Panc1 (cell line): ENCODE measurements around the gene GRM4. TPM values are rescaled to one million over a fixed set of nuclear protein-coding genes. Genes with fewer than 3 reads are reported as not detected.

Experiments
- ATAC-seq: fragments of 200-7000 bp; cut with Tn5 transposase; 2 replicates; pipeline ENCODE4 v1.9.1; 2020; ENCODE audit warnings: mild to moderate bottlenecking, moderate library complexity
- BruUV-seq: library from RNA; stranded (reverse); fragments of 400-500 nt; replicated peaks from 2 replicates; lab custom pipeline; 2021; lab: Mats Ljungman, UMichigan
- CTCF ChIA-PET: fragments of 300-600 bp; sonication (Branson Sonifier 250); formaldehyde crosslinking; loops from one replicate; lab custom pipeline; 2022; ENCODE audit warnings: antibody characterized with exemption; lab: Charles Lee
- POLR2A ChIA-PET: fragments of 300-600 bp; sonication (Branson Sonifier 250); formaldehyde crosslinking; loops from one replicate; lab custom pipeline; 2022; ENCODE audit warnings: antibody characterized with exemption; lab: Charles Lee
- DNase-seq: peaks from one replicate; pipeline ENCODE4 v3.0.0-alpha.2; 2010; ENCODE audit warnings: low read depth, low spot score
- H3K27ac ChIP-seq: 2 replicates; pipeline ENCODE4 v1.5.1; 2011; ENCODE audit warnings: mild to moderate bottlenecking, low read length, inconsistent platforms
- H3K27me3 ChIP-seq: fragments of 200-500 bp; sonication (Bioruptor generic); 2 replicates; pipeline ENCODE4 v1.6.0; 2014; ENCODE audit warnings: low read length, inconsistent platforms; ENCODE audit not compliant: control insufficient read depth, insufficient read depth
- H3K36me3 ChIP-seq: fragments of 200-500 bp; sonication (Bioruptor generic); 2 replicates; pipeline ENCODE4 v1.5.1; 2014; ENCODE audit warnings: inconsistent platforms, mild to moderate bottlenecking, low read length, moderate library complexity; ENCODE audit not compliant: control insufficient read depth, insufficient read depth
- H3K4me1 ChIP-seq: 2 replicates; pipeline ENCODE4 v1.5.1; 2011; ENCODE audit warnings: inconsistent platforms, mild to moderate bottlenecking, low read length, moderate library complexity; ENCODE audit not compliant: control insufficient read depth, insufficient read depth
- H3K4me3 ChIP-seq, 2 experiments: 2 replicates each; pipeline ENCODE4 v1.5.1; 2011 to 2012; ENCODE audit warnings: low read depth in 2 of 2, low read length in 2 of 2, mild to moderate bottlenecking in 2 of 2, inconsistent platforms in 1 of 2, moderate library complexity in 1 of 2
- H3K9me3 ChIP-seq: fragments of 200-500 bp; sonication (Bioruptor generic); 2 replicates; pipeline ENCODE4 v1.5.1; 2014; ENCODE audit warnings: low read depth, mild to moderate bottlenecking, inconsistent platforms, low read length, moderate library complexity; ENCODE audit not compliant: control insufficient read depth, insufficient read depth
- POLR2AphosphoS5 ChIP-seq: IDR thresholded peaks from 2 replicates; pipeline ENCODE4 v1.6.1; 2012; ENCODE audit warnings: mild to moderate bottlenecking, low read depth, low read length, moderate library complexity
- SIN3A ChIP-seq: IDR thresholded peaks from 2 replicates; pipeline ENCODE4 v1.6.1; 2012; ENCODE audit warnings: low read depth, mild to moderate bottlenecking, low read length, moderate library complexity, borderline replicate concordance; ENCODE audit not compliant: insufficient read depth
- TCF7L2 ChIP-seq: IDR thresholded peaks from 2 replicates; pipeline ENCODE4 v1.6.1; 2011; ENCODE audit warnings: mild to moderate bottlenecking, low read depth, low read length, inconsistent platforms
- in situ Hi-C: cut with HindIII; loops from 2 replicates; pipeline ENCODE4 v1.10.0; 2016; ENCODE audit warnings: low sequenced_read_pairs, low pct_unique_long_range_greater_than_20kb
- intact Hi-C: fragments of 100-400 bp; cut with micrococcal nuclease; formaldehyde crosslinking; loops from one replicate; pipeline ENCODE4 v1.10.0; 2022; ENCODE audit not compliant: unreplicated experiment
- total RNA-seq: library from RNA; stranded (reverse); gene quantifications from one replicate; pipeline ENCODE4 v1.2.1, GENCODE V29; 2021; ENCODE audit not compliant: unreplicated experiment
- TF ChIP-seq, protein P1 (sequence below), 2 experiments: IDR thresholded peaks; 2 replicates each; pipeline ENCODE4 v1.6.1; 2011 to 2012; ENCODE audit warnings: low read depth in 2 of 2, control low read depth in 1 of 2, low read length in 1 of 2, mild to moderate bottlenecking in 1 of 2, moderate library complexity in 1 of 2; ENCODE audit not compliant: insufficient read depth in 1 of 2
- TF ChIP-seq, protein P2 (sequence below): fragments of 450-650 bp; IDR thresholded peaks from 2 replicates; pipeline ENCODE4 v1.5.1; 2017; ENCODE audit warnings: mild to moderate bottlenecking

GRM4 gene
- total RNA-seq, 1 experiment from 2014 or later: 1.3 TPM

DNA sequence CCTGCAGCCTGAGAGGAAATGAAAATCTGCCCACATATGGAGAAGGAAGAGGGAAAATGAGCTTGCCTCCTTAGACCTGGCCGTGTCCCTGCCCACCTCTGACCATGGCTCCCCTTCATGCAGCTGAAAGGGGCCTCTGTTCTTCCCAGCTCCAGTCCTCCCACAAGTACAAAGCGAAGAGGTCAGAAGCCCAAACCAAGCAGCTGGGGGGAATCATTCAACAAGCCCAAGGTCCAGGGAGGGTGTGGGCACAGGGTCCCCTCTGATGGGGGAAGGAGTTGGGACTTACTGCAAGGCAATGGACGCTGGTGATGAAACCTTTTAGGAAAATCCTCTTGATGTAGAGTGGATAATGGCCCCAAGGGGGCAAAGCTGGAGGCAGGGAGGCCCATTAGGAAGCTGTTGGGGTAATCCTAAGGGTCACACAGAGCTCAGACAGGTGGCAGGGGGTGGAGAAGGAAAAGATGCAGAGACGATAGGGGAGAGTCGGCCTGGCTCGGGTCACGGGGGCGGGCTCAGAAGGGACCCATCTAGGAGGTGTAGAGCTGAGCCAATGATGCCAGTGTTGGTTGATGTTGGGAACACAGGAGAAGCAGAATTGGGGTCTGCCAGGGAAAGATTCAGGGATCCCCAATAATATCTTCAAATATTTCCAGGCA, 16.1 kb upstream of the GRM4 start:
- DNase-seq (no peak), ATAC-seq (no peak)
- H3K27me3 ChIP-seq: no peaks in the 10 kb centered on the region
- H3K36me3 ChIP-seq: no peaks in the 10 kb centered on the region
- intact Hi-C loops: no loop called here
- no peak overlapping the region for H3K4me3 ChIP-seq
- TF ChIP-seq SIN3A (no peak), TCF7L2 (no peak), POLR2AphosphoS5 (no peak)
- TF ChIP-seq, protein P1, sequence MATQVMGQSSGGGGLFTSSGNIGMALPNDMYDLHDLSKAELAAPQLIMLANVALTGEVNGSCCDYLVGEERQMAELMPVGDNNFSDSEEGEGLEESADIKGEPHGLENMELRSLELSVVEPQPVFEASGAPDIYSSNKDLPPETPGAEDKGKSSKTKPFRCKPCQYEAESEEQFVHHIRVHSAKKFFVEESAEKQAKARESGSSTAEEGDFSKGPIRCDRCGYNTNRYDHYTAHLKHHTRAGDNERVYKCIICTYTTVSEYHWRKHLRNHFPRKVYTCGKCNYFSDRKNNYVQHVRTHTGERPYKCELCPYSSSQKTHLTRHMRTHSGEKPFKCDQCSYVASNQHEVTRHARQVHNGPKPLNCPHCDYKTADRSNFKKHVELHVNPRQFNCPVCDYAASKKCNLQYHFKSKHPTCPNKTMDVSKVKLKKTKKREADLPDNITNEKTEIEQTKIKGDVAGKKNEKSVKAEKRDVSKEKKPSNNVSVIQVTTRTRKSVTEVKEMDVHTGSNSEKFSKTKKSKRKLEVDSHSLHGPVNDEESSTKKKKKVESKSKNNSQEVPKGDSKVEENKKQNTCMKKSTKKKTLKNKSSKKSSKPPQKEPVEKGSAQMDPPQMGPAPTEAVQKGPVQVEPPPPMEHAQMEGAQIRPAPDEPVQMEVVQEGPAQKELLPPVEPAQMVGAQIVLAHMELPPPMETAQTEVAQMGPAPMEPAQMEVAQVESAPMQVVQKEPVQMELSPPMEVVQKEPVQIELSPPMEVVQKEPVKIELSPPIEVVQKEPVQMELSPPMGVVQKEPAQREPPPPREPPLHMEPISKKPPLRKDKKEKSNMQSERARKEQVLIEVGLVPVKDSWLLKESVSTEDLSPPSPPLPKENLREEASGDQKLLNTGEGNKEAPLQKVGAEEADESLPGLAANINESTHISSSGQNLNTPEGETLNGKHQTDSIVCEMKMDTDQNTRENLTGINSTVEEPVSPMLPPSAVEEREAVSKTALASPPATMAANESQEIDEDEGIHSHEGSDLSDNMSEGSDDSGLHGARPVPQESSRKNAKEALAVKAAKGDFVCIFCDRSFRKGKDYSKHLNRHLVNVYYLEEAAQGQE (IDR thresholded peaks at IDR 0.05; ENCODE audit: insufficient read depth in 1 of 2, low read depth in 2 of 2, low read length in 1 of 2): no peak
- TF ChIP-seq, protein P2, sequence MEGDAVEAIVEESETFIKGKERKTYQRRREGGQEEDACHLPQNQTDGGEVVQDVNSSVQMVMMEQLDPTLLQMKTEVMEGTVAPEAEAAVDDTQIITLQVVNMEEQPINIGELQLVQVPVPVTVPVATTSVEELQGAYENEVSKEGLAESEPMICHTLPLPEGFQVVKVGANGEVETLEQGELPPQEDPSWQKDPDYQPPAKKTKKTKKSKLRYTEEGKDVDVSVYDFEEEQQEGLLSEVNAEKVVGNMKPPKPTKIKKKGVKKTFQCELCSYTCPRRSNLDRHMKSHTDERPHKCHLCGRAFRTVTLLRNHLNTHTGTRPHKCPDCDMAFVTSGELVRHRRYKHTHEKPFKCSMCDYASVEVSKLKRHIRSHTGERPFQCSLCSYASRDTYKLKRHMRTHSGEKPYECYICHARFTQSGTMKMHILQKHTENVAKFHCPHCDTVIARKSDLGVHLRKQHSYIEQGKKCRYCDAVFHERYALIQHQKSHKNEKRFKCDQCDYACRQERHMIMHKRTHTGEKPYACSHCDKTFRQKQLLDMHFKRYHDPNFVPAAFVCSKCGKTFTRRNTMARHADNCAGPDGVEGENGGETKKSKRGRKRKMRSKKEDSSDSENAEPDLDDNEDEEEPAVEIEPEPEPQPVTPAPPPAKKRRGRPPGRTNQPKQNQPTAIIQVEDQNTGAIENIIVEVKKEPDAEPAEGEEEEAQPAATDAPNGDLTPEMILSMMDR: no peak
- no TSS peak for BruUV-seq
- no peaks in the 10 kb centered on the region for H3K4me1 ChIP-seq
- H3K9me3 ChIP-seq: no peaks in the 10 kb centered on the region
- H3K27ac ChIP-seq: no peak overlapping the region
- ChIA-PET CTCF (interaction anchor here (0.6 kb wide), 1 partner anchor 577 kb away, joined by 3 read pairs; no protein-coding TSS in a partner anchor), POLR2A (no interaction called here)
- in situ Hi-C loops: no loop called here

DNA sequence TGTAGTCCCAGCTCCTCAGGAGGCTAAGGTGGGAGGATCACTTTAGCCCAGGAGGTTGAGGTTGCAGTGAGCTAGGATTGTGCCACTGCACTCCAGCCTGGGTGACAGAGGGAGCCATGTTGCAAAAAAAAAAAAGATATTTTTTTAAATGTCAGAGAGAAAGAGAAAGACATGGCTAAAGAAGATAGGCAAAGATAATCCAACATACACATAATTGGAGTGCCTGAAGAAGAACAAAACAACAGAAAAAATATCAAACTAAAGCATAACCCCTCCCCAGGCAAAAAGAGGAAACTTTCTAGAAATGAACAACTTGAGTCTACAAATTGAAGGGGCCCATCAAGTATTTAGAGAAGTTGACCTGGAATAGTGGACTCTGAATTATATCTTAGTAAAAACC, 14.0 kb upstream of the GRM4 start:
- Histone ChIP-seq H3K36me3 (no peaks in the 10 kb centered on the region), H3K27me3 (no peaks in the 10 kb centered on the region), H3K27ac (no peak overlapping the region), H3K9me3 (no peaks in the 10 kb centered on the region), H3K4me3 (no peak overlapping the region), H3K4me1 (no peaks in the 10 kb centered on the region)
- ATAC-seq: no peak
- no peak for DNase-seq
- CTCF ChIA-PET: no interaction called here
- intact Hi-C loops (loop anchor here (10.0 kb wide), 1 partner anchor 415 kb away; the partner anchor contains the start of gene IP6K3), in situ Hi-C loops (no loop called here)
- no TSS peak for BruUV-seq
- POLR2A ChIA-PET: no interaction called here
- TF ChIP-seq TCF7L2: no peak
- TF ChIP-seq, protein P2: no peak
- no peak for TF ChIP-seq POLR2AphosphoS5
- TF ChIP-seq, protein P1 (IDR thresholded peaks at IDR 0.05; ENCODE audit: insufficient read depth in 1 of 2, low read depth in 2 of 2, low read length in 1 of 2): no peak
- TF ChIP-seq SIN3A: no peak
